ENCODE data around the gene PLBD2.

Gene PLBD2

DNA sequence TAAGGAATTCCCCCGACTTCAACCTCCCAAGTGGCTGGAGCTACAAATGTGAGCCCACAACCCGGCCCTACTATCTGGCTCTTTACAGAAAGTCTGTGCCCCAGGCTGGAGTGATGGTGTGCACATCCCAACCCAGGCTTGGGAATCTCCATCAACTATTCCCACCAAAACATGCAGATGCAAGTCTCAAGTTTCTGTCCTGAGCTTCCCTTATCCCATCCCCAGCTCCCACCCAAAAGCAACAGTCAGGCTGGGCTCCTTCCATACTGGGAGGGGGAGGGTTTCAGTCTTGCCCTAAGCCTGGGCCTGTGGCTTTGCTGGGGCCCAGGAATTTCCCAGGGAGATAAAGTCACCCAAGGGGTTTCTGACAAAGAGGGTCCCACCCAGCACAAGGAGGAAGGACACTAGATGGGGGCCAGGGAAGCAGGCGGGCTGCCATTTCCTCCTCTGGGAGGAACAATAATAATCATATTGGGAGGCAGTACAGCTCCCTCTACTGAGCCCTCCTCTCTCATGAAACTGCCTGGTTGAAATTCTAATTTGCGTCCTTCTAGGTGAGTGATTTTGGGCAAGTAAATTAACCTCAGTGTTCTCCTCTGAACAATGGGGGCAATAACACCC is 31.5 kb upstream of the PLBD2 start:
- no peak overlapping the region for H3K27ac ChIP-seq (ENCODE audit: low read length)
- no peak overlapping the region for H3K9ac ChIP-seq (ENCODE audit: low read length)
- no peaks in the 10 kb centered on the region for H3K27me3 ChIP-seq (ENCODE audit: control insufficient read depth, insufficient read depth, low read length)
- H3K4me1 ChIP-seq (ENCODE audit: control insufficient read depth, low read depth, low read length) = no peaks in the 10 kb centered on the region
- H3K4me3 ChIP-seq (ENCODE audit: low read length) = no peak overlapping the region
- no peaks in the 10 kb centered on the region for H3K9me3 ChIP-seq (ENCODE audit: control insufficient read depth, low read depth, low read length)
- H3K36me3 ChIP-seq (ENCODE audit: control insufficient read depth, low read depth, low read length) = no peaks in the 10 kb centered on the region

DNA sequence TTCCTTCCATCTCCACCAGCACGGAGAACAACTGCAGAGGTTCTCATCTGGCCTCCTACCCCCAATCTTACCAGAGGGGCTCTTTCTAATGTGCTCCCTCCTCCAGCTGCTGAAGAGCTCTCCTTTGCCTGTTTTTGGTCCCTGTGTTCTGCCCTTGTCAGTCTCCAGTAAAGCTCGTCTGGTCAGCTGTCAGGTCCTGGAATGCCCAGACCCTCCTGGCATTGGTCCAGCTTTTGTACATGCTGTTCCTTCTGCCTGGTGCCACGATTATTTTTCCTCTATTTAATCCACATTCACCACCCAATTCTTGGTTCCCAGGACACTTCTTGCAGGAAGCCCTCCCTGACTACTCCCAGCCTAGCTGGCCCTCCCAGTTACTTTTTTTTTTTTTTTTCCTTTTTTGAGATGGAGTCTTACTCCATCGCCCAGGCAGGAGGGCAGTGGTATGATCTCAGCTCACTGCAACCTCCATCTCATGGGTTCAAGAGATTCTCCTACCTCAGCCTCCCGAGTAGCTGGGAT is 30.0 kb upstream of the PLBD2 start:
- Histone ChIP-seq H3K9ac (ENCODE audit: low read length) (no peak overlapping the region), H3K36me3 (ENCODE audit: control insufficient read depth, low read depth, low read length) (no peaks in the 10 kb centered on the region), H3K4me3 (ENCODE audit: low read length) (no peak overlapping the region), H3K27me3 (ENCODE audit: control insufficient read depth, insufficient read depth, low read length) (peaks cover 2% of the 10 kb centered on the region), H3K27ac (ENCODE audit: low read length) (no peak overlapping the region), H3K9me3 (ENCODE audit: control insufficient read depth, low read depth, low read length) (no peaks in the 10 kb centered on the region), H3K4me1 (ENCODE audit: control insufficient read depth, low read depth, low read length) (no peaks in the 10 kb centered on the region)

GRCh38 chr12:113329022-113329790 is 29.2 kb upstream of the PLBD2 start:
- Histone ChIP-seq H3K4me3 (ENCODE audit: low read length) (no peak overlapping the region), H3K9me3 (ENCODE audit: control insufficient read depth, low read depth, low read length) (no peaks in the 10 kb centered on the region), H3K27me3 (ENCODE audit: control insufficient read depth, insufficient read depth, low read length) (peaks cover 9% of the 10 kb centered on the region), H3K9ac (ENCODE audit: low read length) (no peak overlapping the region), H3K36me3 (ENCODE audit: control insufficient read depth, low read depth, low read length) (no peaks in the 10 kb centered on the region), H3K27ac (ENCODE audit: low read length) (no peak overlapping the region), H3K4me1 (ENCODE audit: control insufficient read depth, low read depth, low read length) (peaks cover 3% of the 10 kb centered on the region)

GRCh38 chr12:113329791-113330417 is 28.5 kb upstream of the PLBD2 start:
- no peak overlapping the region for H3K9ac ChIP-seq (ENCODE audit: low read length)
- peaks cover 15% of the 10 kb centered on the region for H3K27me3 ChIP-seq (ENCODE audit: control insufficient read depth, insufficient read depth, low read length)
- H3K9me3 ChIP-seq (ENCODE audit: control insufficient read depth, low read depth, low read length) = no peaks in the 10 kb centered on the region
- no peak overlapping the region for H3K4me3 ChIP-seq (ENCODE audit: low read length)
- H3K36me3 ChIP-seq (ENCODE audit: control insufficient read depth, low read depth, low read length) = no peaks in the 10 kb centered on the region
- peaks cover 3% of the 10 kb centered on the region for H3K4me1 ChIP-seq (ENCODE audit: control insufficient read depth, low read depth, low read length)
- no peak overlapping the region for H3K27ac ChIP-seq (ENCODE audit: low read length)

- no peaks in the 10 kb centered on the region for H3K9me3 ChIP-seq (ENCODE audit: control insufficient read depth, low read depth, low read length)
- peaks cover 3% of the 10 kb centered on the region for H3K4me1 ChIP-seq (ENCODE audit: control insufficient read depth, low read depth, low read length)
- no peaks in the 10 kb centered on the region for H3K36me3 ChIP-seq (ENCODE audit: control insufficient read depth, low read depth, low read length)
- H3K27me3 ChIP-seq (ENCODE audit: control insufficient read depth, insufficient read depth, low read length) = peaks cover 15% of the 10 kb centered on the region
- H3K4me3 ChIP-seq (ENCODE audit: low read length) = no peak overlapping the region
- no peak overlapping the region for H3K9ac ChIP-seq (ENCODE audit: low read length)
- H3K27ac ChIP-seq (ENCODE audit: low read length) = no peak overlapping the region
These were observed 27.9 kb upstream of the PLBD2 start for GRCh38 chr12:113330505-113330904.

- Histone ChIP-seq H3K27ac (ENCODE audit: low read length) (no peak overlapping the region), H3K9ac (ENCODE audit: low read length) (no peak overlapping the region), H3K4me1 (ENCODE audit: control insufficient read depth, low read depth, low read length) (peaks cover 3% of the 10 kb centered on the region), H3K9me3 (ENCODE audit: control insufficient read depth, low read depth, low read length) (no peaks in the 10 kb centered on the region), H3K4me3 (ENCODE audit: low read length) (no peak overlapping the region), H3K36me3 (ENCODE audit: control insufficient read depth, low read depth, low read length) (no peaks in the 10 kb centered on the region), H3K27me3 (ENCODE audit: control insufficient read depth, insufficient read depth, low read length) (peaks cover 15% of the 10 kb centered on the region)
These were observed 25.5 kb upstream of the PLBD2 start for GRCh38 chr12:113332688-113333417.

DNA sequence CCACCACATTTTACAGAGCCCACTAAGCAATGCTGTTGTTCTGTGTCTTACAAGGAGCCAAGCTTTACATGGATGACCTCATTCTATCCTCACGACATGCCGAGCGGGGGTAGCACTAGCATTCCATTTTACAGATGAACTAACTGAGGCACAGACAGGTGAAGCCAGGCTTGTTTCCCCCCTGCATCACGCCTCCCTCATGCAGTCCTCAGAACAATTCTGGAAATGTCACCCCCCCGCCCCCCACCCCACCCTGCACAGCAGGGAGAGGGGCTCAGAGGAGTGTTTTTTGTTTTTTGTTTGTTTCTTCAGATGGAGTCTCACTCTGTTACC is 25.0 kb upstream of the PLBD2 start:
- H3K4me1 ChIP-seq (ENCODE audit: control insufficient read depth, low read depth, low read length) = peaks cover 3% of the 10 kb centered on the region
- no peak overlapping the region for H3K9ac ChIP-seq (ENCODE audit: low read length)
- no peak overlapping the region for H3K27ac ChIP-seq (ENCODE audit: low read length)
- peaks cover 15% of the 10 kb centered on the region for H3K27me3 ChIP-seq (ENCODE audit: control insufficient read depth, insufficient read depth, low read length)
- H3K9me3 ChIP-seq (ENCODE audit: control insufficient read depth, low read depth, low read length) = no peaks in the 10 kb centered on the region
- no peaks in the 10 kb centered on the region for H3K36me3 ChIP-seq (ENCODE audit: control insufficient read depth, low read depth, low read length)
- H3K4me3 ChIP-seq (ENCODE audit: low read length) = no peak overlapping the region

DNA sequence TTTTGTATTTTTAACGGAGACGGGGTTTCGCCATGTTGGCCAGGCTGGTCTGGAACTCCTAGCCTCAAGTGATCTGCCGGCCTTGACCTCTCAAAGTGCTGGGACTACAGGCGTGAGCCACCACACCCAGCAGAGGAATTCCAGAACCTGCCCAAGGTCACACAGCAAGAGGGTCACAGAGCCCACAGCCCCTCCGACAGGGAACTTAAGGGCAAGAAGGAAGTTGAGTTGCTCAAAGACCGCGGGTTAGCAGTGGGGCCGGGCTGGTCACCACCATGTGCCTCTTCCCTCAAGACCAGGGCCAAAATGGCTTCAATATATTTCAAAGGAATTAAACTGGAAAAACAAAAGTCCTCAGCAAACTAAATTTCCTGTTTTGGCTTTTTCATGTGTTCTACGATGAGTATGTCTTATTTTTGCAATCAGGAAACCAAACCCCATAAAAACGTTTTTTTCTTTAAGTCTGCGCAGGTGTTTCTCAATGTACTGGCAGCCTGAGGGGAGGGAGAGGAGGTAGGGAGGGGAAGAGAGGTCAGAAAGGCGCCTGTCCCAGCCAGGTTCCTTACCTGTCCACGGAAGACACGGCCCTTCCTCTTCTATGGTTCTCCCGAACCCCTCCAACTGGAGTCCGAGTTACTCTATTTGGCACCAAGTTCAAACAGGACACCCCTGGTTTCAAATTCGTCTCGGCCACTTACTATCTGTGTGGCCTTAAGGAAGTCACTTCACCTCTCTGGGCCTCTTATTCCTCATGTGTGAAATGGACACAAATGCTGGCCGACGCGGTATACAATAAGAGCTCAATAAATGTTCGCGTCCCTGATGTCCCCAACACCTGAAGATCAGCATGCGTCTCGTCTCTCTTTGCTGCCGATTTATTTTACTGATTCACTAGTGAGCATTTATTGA is 24.3 kb upstream of the PLBD2 start:
- no peak overlapping the region for H3K9ac ChIP-seq (ENCODE audit: low read length)
- no peaks in the 10 kb centered on the region for H3K36me3 ChIP-seq (ENCODE audit: control insufficient read depth, low read depth, low read length)
- peak overlapping the region; percentile 52 for H3K4me3 ChIP-seq (ENCODE audit: low read length)
- H3K4me1 ChIP-seq (ENCODE audit: control insufficient read depth, low read depth, low read length) = peaks cover 3% of the 10 kb centered on the region
- peaks cover 15% of the 10 kb centered on the region for H3K27me3 ChIP-seq (ENCODE audit: control insufficient read depth, insufficient read depth, low read length)
- H3K9me3 ChIP-seq (ENCODE audit: control insufficient read depth, low read depth, low read length) = no peaks in the 10 kb centered on the region
- H3K27ac ChIP-seq (ENCODE audit: low read length) = no peak overlapping the region

GRCh38 chr12:113334786-113335539 is 23.4 kb upstream of the PLBD2 start, which contains the start of gene SLC8B1:
Gene SLC8B1, minus strand, starts transcription at chr12:113335109. Its CDS starts 2,231 bp downstream, at chr12:113332878.
- Histone ChIP-seq H3K4me1 (ENCODE audit: control insufficient read depth, low read depth, low read length) (peaks cover 3% of the 10 kb centered on the region), H3K27me3 (ENCODE audit: control insufficient read depth, insufficient read depth, low read length) (peaks cover 15% of the 10 kb centered on the region), H3K27ac (ENCODE audit: low read length) (no peak within 1 kb of the TSS), H3K4me3 (ENCODE audit: low read length) (peak within 1 kb of the TSS; percentile 52), H3K9ac (ENCODE audit: low read length) (no peak within 1 kb of the TSS), H3K9me3 (ENCODE audit: control insufficient read depth, low read depth, low read length) (no peaks in the 10 kb centered on the region), H3K36me3 (ENCODE audit: control insufficient read depth, low read depth, low read length) (no peaks in the 10 kb centered on the region)

DNA sequence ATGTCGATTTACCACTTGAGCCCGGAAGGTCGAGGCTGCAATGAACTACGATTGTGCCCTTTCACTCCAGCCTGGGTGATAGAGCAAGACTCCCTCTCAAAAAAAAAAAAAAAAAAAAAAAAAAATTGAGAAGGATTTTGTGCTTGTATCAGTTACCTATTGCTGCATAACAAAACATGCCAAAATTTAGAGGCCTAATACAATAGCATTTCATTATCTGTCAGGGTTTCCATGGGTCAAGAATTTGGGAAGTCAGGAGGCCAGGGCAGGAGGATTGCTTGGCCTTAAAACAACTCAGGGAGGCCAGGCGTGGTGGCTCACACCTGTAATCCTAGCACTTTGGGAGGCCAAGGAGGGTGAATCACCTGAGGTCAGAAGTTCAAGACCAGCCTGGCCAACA is 18.8 kb upstream of the PLBD2 start:
- H3K27me3 ChIP-seq (ENCODE audit: control insufficient read depth, insufficient read depth, low read length) = peaks cover 2% of the 10 kb centered on the region
- no peaks in the 10 kb centered on the region for H3K9me3 ChIP-seq (ENCODE audit: control insufficient read depth, low read depth, low read length)
- no peaks in the 10 kb centered on the region for H3K36me3 ChIP-seq (ENCODE audit: control insufficient read depth, low read depth, low read length)
- no peak overlapping the region for H3K27ac ChIP-seq (ENCODE audit: low read length)
- H3K9ac ChIP-seq (ENCODE audit: low read length) = no peak overlapping the region
- no peak overlapping the region for H3K4me3 ChIP-seq (ENCODE audit: low read length)
- H3K4me1 ChIP-seq (ENCODE audit: control insufficient read depth, low read depth, low read length) = no peaks in the 10 kb centered on the region
